ENCODE measurements around the gene SLX4IP.
A peak's percentile ranks its signal among the peaks of the same experiment; 100 is the strongest.

SLX4IP gene

DNA sequence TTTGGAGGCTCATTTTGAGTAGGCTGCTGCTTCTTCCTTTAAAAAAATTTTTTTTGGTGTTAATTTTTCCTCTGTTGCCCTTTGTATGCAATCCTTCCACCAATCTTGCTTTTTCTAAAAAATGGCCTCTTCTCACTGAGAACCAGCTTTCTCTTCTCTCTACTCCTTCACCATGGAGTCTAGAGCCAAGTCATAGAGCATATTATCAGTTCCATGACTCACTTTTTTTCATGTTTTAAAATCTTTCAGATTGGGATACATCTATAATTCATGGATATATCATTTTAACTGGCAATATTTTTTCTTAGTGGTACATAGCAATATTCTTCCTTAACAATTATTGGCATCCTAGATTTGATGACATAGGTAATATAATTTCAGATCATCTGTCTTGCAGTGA lies 62.7 kb downstream of the SLX4IP start:
- DNase-seq, result no peak

GRCh38 chr20:10498200-10498599 lies 63.1 kb downstream of the SLX4IP start:
- DNase-seq, result peak; percentile 77

DNA sequence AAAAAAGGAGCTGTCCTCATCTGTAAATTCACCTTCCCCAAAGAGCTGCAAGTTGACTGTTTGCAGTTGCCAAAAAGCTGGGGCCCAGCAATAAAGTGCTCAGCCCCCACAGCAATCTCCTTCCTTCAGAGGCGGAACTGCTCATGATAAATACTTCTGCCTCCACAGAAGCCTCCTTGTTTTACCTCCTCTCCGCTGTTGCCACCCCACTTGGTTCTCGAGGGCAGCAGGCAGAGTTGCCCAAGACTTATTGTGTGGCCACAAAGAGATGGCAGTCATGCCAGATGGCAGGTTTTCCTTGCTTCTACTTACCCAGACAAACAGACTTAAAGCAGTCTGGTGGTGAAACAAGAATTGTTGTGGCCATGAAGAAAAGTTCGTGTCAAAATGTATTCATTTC lies 66.3 kb downstream of the SLX4IP start:
- DNase-seq, result no peak

GRCh38 chr20:10502098-10502526 lies 67.0 kb downstream of the SLX4IP start:
- DNase-seq, result no peak

GRCh38 chr20:10504608-10504993 lies 69.5 kb downstream of the SLX4IP start:
- no peak for DNase-seq

- DNase-seq, result no peak
Observed at GRCh38 chr20:10504994-10505730, 70.1 kb downstream of the SLX4IP start.

DNA sequence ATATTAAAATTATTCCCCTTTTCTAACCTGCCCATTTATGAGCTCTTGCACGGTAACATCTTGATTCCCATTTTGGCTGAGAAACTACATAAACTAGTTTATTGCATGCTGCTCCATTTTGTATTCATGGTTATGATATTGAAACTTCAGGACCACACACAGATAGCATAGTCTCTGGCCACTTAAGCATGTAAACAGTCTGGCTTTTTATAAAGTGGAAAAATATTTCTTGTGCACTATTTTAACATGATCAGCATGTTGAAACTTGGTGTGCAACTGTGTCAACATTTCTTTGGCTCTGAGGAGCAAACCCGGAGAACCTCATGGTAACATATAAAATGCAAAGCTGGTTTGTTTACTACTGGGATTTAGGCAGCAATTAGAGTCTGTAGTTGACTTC lies 70.7 kb downstream of the SLX4IP start:
- no peak for DNase-seq

GRCh38 chr20:10507052-10507451 lies 71.9 kb downstream of the SLX4IP start:
- DNase-seq, result no peak

GRCh38 chr20:10508060-10508459 lies 73.0 kb downstream of the SLX4IP start:
- DNase-seq, result no peak

GRCh38 chr20:10508468-10509251 lies 73.6 kb downstream of the SLX4IP start:
- DNase-seq, result peak; percentile 75

DNA sequence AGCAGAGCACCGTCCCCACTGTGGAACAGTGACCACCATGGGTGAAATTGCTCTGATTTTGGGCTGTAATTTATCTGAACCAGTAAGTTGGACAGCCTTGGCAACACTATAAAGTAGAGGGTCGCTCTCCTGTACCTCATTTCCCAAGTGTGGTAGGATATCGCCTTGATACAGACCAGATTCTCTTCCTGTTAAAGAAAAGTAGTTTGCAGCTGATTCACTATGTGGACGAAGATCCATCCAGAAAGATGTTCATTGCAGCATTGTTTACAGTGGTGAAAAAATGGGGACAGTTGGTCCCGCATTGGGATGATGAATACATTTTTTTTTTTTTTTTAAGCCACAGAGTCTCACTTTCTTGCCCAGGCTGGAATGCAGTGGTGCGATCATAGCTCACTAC lies 74.3 kb downstream of the SLX4IP start:
- no peak for DNase-seq

- DNase-seq, result peak; percentile 56
Observed at GRCh38 chr20:10510216-10510615, 75.1 kb downstream of the SLX4IP start.

- no peak for DNase-seq
Observed at GRCh38 chr20:10511170-10511508, 76.0 kb downstream of the SLX4IP start.

GRCh38 chr20:10511509-10512251 lies 76.6 kb downstream of the SLX4IP start:
- peak; percentile 97 for DNase-seq

DNA sequence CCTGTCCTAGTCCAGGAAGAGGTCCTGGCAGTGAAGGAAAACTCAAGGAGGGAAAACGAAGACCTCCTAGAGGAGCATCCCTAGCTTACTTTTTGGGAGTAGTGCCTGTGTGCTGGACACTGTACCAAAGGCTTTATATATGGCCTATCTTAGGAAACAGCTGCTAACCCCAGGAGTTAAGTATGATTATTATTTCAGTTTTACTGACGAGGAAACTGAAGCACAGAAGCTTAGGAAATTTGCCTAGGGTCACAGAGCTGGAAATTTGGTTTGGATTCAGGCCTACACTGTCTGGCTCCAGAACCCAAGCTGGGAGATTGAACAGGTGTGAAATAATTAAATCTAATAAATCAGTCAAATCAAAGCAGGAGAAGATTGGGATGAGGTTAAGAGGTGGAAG lies 78.0 kb downstream of the SLX4IP start:
- no peak for DNase-seq

DNA sequence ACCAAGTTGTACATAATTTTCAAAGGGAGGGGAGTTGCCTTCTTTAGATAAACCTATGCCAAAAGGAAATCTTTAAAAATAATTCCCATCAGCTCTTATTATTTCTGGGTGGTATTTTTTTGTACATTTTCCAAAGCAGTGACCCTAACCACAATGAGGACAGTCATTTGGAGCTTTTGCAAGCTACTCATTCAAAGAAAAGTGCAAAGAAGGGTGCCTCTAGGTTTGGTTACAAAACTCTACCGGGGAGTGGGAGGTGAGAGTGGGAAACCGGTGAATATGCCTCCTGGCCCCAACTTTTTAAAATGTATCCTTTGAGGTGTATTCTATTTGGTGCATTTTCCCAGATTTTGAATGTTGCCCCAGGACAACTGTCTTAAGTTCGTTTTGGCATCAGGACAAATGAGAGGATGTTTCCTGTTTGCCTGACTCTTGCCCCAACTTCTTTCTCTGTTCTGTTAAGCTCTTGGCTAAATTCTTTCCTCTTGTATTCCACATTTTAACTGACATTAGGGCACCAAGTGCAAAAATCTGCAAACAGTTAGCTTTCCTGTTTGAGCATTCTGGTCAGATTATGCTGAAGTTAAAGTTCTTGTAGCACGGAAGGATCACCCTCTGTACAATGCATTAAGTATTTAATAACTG lies 78.9 kb downstream of the SLX4IP start:
- DNase-seq, result no peak

- DNase-seq, result no peak
Observed at GRCh38 chr20:10516529-10516928, 81.4 kb downstream of the SLX4IP start.

GRCh38 chr20:10519361-10520046 lies 84.4 kb downstream of the SLX4IP start:
- DNase-seq, result no peak

DNA sequence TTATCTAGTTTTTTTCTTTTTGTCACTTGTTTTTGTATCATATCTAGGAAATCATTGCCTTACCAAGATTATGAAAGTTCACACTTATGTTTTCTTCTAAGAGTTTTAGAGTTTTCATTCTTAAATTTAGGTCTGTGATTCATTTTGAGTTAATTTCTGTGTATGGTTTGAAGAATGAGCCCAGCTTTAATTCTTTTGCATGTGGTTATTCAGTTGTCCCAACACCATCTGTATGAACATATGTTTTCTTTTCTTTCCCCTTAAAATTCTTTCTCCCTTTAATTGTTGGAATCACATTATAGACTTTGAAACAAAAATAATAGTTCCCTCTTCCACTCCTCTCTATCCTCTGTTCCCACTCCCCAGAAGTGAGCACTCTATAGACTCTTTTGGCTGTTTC lies 85.4 kb downstream of the SLX4IP start:
- DNase-seq, result no peak

GRCh38 chr20:10521068-10521831 lies 86.1 kb downstream of the SLX4IP start:
- DNase-seq, result peak; percentile 84

GRCh38 chr20:10521836-10522235 lies 86.7 kb downstream of the SLX4IP start:
- no peak for DNase-seq

DNA sequence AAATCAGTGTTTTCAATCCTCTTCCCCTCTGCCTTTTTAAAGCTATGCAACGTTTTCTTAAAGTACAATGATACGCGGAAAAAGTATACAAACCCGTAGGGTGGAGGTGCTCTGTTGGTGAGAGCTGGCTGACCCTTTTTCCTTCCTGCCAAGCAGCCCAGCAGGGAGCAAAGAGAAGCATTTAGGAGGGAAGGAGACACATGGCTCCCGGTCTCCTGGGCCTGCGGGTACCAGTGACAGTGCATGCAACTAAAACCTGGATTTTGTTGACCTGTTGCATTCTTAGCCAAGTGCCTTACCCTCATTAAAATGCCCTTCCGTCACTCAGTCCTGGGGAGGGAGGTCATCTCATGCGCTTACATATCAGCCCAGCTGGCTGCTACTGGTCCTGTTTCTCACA lies 87.2 kb downstream of the SLX4IP start:
- DNase-seq, result no peak

Data from islet precursor cell (in vitro differentiated cells).